GM19239 (cell line): ENCODE data around the gene OR4Q3.
A peak's percentile ranks its signal among the peaks of the same experiment; 100 is the strongest.
"Not testable (repeated sequence)": the region's sequence is repeated elsewhere in the genome, so short reads cannot be mapped to it uniquely, and the experiment has no call there.

Experiments used
- DNase-seq: peaks from one replicate; pipeline ENCODE4 v3.0.0; 2011; ENCODE audit warnings: low spot score; ENCODE audit not compliant: insufficient read length
- FAIRE-seq: peaks from 2 replicates; lab custom pipeline; 2011; peaks lifted over from hg19 to GRCh38; lab: Jason Lieb, UNC

The OR4Q3 gene

DNA sequence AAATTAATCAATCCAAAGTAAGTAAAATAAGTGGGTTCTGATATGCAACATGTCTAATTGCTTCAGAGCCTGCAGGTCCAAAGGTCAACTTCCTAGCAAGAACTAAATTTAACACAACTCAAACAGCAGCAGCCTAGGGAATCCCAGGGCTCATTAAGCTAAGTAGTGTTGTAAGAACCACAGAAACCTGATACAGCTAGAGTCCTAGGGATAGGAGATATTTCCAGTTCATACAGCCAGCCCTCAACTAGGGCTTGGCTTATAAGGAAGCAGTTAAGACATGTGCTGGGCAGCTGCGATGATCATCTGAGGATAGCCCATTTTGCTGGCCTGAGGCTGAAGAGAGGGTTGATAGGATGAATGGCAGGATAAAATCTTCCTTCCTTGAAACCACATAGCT, at the start of gene OR4Q3:
TSS of gene OR4Q3 (plus strand) at position 316 of the 400 bp plus-strand sequence.
- FAIRE-seq = peak; percentile 37
- DNase-seq = no peak

DNA sequence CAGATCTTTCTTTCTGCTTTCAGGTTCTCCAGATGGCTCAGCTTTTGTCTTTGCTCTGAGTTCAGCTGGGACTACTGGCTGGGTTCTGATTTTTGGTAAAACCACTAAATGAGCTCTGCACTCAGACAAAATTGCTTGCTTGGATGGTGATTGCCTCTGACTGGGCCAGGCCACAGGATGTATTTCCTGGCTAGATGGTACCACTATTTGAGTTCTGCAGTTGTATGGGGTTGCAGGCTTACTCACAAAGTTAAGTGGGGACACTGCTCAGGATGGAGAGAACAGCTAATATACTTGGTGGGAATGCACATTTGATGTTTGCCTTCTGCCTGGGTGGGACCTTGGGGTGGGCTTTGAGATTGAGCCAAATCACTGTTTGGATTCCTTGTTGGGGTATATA, 14.0 kb upstream of the OR4Q3 start:
- DNase-seq (no peak), FAIRE-seq (no peak)

DNA sequence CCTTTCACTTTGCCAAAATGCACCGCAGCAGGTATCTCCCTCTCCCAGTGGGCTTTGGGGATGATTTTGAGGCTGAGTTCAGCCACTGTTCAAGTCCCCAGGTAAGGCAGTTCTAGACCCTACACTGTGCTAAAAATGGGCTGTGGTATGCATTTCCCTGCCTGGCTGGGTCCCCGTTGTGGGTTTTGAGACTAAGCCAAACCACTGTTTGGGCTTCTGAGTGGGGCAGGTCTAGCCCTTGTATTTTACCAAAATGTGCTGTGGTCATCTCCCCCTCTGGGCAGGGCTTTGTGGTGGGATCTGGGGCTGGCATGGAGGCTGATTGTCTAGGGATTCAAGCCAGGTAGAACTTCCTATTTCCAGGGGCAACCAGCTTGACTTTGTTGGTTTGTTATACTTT, 13.6 kb upstream of the OR4Q3 start:
- no peak for FAIRE-seq
- no peak for DNase-seq

DNA sequence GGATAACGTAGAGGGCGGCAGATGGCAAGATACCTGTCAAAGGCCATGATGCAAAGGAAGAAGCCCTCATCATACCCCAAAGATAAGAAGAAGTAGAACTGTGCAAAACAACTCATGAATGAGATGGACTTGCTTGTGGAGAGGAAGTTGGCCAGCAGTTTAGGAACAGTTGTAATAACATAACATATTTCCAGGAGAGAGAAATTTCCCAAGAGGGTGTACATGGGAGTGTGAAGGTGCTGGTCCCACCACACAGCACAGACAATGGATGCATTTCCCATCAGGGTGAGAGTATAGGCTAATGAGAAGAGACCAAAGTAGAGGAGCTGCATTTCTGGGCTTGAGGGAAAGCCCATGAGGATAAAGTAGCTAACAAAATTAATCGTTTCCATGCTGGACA, 9.5 kb upstream of the OR4Q3 start:
- DNase-seq, FAIRE-seq: not testable (repeated sequence)

DNA sequence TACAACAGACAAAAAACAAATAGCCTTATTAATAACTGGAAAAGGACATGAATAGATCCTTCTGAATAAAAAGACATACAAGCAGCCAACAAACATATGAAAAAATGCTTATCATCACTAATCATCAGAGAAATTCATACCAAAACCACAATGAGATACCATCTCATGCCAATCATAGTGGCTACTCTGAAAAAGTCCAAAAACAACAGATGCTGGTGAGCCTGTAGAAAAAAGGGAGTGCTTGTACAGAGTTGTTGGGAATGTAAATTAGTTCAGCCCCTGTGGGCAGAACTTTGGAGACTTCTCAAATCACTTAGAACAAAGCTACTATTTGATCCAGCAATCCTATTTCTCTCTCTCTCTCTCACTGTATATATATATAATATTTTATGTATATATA, 8.9 kb downstream of the OR4Q3 start:
- peak; percentile 70 for FAIRE-seq
- DNase-seq = not testable (repeated sequence)

DNA sequence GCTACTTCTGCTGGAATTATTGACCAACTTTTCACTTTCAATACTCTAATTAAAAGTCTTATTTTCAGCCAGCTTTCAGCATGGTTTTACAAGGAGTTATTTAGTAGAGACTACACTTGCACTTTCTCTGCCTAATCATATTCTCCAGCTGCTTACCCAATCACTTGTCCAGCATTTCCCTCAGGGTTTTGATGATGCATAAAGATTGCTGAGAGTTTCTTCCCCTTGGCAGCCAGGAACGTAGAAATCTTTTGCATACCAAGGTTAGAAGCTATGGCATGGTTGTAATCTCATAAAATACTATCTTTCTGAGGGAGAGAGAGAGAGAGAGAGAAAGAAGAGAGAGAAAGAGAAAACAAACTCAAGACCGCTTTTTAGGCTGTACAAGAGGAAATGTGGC, 10.8 kb downstream of the OR4Q3 start:
- FAIRE-seq (no peak), DNase-seq (no peak)

DNA sequence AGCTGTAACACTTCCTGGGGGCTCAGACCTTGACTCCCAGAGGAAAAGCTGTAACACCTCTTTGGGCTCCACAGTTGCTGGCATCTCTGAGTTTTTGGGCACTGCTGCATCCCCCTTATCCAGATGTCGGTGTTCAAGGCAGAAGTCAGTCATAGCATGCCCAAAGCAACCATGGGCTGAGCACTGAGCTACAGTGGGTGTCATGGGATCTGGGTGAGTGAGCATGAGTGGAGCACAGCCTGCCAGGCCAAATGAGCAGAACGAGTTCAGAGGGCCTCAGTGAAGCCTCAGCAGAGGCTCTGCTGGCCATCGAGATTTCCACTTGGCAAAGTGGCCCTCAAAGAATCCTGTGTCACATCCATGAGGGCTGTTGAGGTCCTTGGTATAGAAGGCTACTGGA, 28.1 kb downstream of the OR4Q3 start:
- not testable (repeated sequence) for FAIRE-seq

DNA sequence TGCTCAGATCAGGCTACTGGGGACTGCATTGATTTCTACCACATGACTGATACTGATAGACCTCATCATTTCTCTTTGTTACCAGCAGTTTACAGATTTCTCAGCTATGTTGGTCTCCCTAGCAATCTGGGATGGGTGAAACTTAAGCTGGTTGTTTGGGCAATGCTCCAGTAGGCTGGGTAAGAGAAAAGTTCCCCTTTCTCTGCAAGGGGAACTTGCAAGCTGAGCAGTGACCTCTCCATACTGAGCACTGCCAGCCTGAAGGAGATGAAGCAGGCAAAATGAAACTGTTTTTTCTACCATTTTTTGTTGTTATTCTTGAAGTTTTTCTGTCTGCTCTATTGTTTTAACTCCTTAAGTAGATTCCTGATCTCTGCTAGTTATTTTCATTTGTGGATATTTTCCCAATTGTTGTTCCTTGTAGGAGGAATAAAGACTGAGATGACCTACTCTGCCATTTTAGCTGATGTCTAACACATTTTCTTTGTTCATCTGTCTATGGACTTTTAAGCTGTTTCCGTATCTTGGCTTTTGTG, 28.6 kb downstream of the OR4Q3 start:
- FAIRE-seq (no peak), DNase-seq (no peak)

More for the DNA sequence above, 28.1 kb downstream of the OR4Q3 start:
- DNase-seq = not testable (repeated sequence)

DNA sequence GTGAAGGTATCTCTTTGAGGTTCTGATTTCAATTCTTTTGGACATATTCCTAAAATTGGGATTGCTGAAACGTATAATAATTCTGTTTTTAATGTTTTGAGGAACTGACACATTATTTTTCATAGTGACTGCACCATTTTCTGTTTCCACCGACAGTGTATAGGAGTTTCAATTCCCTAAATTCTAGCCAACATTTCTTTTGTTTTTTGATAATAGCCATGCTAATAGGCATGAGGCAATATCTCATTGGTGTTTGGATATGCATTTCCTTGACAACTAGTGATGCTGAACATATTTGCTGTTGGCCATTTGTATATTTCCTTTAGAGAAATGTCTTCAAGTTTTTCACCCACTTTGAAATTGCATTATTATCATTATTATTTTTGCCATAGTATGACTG, 29.1 kb downstream of the OR4Q3 start:
- FAIRE-seq, DNase-seq: not testable (repeated sequence)

DNA sequence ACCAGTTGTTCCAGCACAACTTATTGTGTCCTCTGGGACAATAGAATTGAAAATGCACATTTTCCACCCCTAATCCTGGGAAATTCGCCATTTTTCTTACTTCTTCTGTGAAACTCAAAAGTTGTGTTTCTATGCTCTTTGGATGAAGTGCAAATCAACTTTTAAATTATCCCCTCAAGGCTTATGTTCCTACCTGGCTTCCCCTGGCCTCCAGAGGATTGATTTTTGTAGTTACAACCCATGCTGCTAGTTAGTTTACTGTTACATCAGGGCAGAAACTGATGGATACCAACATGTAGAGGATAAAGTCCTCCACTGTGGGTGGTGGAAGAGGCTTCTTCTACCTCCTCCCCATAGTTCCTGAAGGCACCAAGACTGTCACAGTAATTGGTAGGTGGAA, 29.8 kb downstream of the OR4Q3 start, which contains the start of gene OR4M1:
TSS of gene OR4M1 (plus strand) at position 301 of the 400 bp plus-strand sequence. CDS start 6,819 bp downstream, outside the sequence.
- FAIRE-seq = not testable (repeated sequence)

DNA sequence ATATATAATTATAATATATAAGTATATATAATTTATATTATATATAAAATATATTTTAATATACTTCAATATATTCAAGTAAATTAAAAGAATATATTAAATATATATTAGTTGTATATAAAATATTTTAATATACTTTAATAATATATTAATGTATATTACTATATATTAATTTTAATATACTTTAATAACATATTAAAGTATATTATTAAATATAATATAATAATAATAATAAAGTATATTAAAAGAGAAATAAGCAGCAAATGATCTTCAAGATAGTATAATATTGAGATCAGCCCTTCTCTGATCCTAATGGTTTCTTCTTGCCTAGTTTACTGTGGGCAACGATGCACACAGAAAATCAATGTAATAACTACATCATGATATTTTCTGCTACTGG, 32.2 kb downstream of the OR4Q3 start:
- FAIRE-seq (no peak), DNase-seq (no peak)

More for the DNA sequence above, 29.8 kb downstream of the OR4Q3 start, which contains the start of gene OR4M1:
- not testable (repeated sequence) for DNase-seq

DNA sequence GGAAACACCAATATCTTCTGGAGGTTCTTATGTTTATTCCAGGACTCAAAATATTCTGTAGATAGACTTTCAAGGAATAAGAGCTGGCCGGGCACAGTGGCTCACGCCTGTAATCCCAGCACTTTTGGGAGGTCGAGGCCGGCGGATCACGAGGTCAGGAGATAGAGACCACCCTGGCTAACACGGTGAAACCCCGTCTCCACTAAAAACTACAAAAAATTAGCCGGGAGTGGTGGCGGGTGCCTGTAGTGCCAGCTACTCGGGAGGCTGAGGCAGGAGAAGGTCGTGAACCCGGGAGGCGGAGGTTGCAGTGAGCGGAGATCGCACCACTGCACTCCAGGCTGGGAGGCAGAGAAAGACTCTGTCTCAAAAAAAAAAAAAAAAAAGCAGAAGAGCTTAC, 42.5 kb downstream of the OR4Q3 start:
- FAIRE-seq, DNase-seq: not testable (repeated sequence)

DNA sequence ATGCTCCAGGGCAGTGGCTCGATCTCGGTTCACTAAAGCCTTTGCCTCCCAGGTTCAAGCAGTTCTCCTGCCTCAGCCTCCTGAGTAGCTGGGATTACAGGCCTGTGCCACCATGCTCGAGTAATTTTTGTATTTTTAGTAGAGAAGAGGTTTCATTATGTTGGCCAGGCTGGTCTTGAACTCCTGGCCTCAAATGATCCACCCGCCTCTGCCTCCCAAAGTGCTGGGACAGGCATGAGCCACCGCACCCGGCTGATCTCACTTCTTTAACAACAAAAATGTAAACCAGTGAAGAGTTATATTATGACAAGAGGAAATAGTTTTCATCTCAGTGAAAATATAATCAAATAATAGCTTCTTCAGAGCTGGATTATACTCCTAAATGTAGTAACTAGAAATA, 43.9 kb downstream of the OR4Q3 start:
- not testable (repeated sequence) for FAIRE-seq, DNase-seq

DNA sequence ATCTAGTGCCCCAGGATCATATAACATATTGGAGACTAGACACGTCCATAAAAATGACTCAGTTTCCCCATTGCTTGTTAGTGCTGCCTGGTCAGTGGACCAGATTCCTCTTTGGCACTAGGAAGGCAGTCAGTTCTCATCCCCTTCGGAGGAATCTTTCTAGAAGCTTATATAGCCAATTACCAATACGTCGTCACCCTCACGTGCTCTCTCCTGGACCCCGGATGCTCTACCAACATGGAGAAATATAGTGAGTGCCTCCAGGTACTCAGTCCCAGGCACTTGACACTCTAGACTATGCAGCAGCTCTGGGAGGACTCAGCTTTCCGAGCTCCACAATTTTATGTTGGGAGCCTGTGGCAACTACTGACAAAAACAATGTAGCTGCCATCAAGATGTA, 44.8 kb downstream of the OR4Q3 start:
- not testable (repeated sequence) for FAIRE-seq

DNA sequence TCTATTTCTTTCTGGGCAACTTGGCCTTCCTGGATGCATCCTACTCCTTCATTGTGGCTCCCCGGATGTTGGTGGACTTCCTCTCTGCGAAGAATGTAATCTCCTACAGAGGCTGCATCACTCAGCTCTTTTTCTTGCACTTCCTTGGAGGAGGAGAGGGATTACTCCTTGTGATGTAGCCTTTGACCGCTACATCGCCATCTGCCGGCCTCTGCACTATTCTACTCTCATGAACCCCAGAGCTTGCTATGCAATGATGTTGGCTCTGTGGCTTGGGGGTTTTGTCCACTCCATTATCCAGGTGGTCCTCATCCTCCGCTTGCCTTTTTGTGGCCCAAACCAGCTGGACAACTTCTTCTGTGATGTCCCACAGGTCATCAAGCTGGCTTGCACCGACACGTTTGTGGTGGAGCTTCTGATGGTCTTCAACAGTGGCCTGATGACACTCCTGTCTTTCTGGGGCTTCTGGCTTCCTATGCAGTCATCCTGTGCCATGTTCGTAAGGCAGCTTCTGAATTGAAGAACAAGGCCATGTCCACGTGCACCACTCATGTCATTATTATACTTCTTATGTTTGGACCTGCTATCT, 53.2 kb downstream of the OR4Q3 start:
- not testable (repeated sequence) for DNase-seq, FAIRE-seq

More for the DNA sequence above, 44.8 kb downstream of the OR4Q3 start:
- not testable (repeated sequence) for DNase-seq
